ENCODE measurements around the gene KCNJ14.
"Not testable (repeated sequence)": the region's sequence is repeated elsewhere in the genome, so short reads cannot be mapped to it uniquely, and the experiment has no call there.

Gene KCNJ14

DNA sequence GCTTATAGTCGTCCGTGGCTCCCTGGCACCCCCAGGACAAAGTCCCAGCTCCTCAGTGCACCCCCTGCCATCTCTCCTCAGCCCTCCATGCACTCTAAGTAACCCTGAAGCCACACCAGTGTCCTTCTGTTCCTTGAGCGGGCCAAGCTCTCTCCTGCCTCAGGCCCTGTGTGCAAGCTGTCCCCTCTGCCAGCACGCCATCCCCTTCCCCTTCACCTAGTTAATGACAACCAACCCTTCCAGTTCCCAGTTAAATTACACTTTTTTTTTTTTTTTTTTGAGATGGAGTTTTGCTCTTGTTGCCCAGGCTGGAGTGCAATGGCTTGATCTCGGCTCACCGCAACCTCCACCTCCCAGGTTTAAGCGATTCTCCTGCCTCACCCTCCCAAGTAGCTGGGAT, 33.1 kb downstream of the KCNJ14 start:
- not testable (repeated sequence) for DNase-seq (ENCODE audit: low read depth)

- DNase-seq (ENCODE audit: low read depth): no peak
These were observed 34.3 kb downstream of the KCNJ14 start for GRCh38 chr19:48489608-48490216.

GRCh38 chr19:48490981-48491792, 35.8 kb downstream of the KCNJ14 start:
- DNase-seq (ENCODE audit: low read depth): no peak

- DNase-seq (ENCODE audit: low read depth): no peak
These were observed 36.4 kb downstream of the KCNJ14 start for GRCh38 chr19:48491793-48492123.

- DNase-seq (ENCODE audit: low read depth): peak; percentile 98
These were observed 37.7 kb downstream of the KCNJ14 start for GRCh38 chr19:48492925-48493717.

GRCh38 chr19:48493718-48494401, 38.5 kb downstream of the KCNJ14 start:
- DNase-seq (ENCODE audit: low read depth): no peak

DNA sequence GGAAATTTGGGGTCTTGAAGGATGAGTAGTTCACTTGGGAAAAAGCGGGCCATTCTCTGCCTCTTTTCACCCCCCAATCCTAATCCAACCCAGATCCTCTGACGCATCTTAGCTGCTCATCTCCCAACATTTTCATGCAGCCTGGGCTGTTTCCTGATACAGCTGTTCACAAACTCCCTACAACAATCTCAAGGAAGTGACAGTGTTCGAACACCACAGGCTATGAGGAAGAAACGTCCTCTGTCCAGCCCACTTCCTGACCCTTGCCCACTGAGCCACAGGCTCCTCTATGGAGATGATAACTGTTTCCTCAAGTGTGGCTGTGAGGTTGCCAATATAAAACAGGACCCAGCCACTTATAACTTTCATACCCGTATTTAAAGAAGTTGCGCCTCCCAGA, 40.0 kb downstream of the KCNJ14 start:
- DNase-seq (ENCODE audit: low read depth): no peak

DNA sequence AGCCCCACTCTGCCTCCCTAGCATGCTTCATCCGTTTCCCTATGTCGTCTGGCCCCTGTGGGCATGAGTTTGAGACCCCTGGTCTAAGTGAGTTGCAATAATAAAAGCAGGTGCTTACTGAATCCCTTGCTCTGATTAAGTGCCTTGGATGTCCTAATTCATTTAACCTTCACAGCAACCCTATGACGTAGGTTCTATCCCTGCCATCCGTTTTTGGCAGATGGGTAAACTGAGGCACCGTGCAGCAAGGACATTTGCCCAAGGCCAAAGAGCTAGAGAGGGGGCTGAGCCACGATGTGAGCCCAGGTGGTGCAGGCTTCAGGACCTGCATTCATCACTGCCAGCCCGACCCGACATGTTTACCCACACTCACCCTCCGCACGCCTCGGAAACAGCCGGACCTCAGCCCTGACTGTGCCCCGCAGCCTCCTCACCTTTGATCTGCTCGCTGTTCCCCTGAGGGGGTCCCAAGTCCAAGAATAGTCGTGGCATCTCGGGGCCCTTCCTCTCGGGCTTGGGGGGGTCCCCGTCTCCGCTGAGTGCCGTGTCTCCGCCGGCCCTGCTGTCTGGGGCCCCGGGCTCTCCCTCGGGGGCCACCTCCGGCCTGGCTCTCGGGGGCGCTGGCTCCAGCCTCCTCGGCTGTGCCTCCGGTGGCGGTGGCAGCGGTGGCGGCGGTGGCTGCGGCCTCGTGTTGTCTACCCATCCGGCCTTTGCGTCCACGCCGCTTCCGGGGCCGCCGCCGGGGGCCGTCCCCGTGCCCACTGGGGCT, 41.8 kb downstream of the KCNJ14 start:
- no peak for DNase-seq (ENCODE audit: low read depth)

- no peak for DNase-seq (ENCODE audit: low read depth)
These were observed 42.6 kb downstream of the KCNJ14 start for GRCh38 chr19:48497728-48498594.

DNA sequence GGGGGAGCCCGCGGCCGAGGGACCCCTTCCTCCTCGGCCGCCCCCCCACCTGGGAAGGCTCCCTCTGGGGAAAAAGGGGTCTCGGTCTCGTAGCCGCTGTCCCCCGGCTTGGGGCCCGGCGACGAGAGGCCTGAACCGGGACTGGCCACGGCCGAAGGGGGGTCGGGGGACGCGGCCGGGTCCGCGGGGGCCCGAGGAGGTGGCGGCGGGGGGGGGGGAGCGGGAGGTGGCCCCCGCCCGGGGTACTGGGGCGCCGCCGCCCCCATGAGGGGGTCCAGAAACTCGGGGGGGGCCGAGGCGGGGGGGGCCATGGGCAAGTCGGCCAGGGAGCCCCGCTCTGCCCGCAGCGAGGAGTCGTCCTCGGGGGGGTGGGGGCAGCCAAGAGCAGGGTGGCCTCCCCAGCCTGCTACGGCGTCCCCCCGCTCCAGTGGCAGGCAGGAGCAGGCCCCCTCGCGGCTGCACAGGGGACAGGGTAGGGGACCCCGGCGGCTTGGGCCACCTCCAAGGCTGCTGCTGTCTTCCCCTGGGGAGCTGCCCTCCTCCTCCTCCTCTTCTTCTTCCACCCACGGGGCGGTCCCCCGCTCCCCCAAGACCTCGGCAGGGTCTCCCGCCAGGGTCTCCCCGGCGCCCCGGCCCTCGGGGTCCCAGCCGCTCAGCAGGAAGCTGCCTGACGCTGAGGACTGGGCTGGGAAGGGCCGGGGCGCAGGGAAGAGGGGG, 43.4 kb downstream of the KCNJ14 start:
- no peak for DNase-seq (ENCODE audit: low read depth)

DNA sequence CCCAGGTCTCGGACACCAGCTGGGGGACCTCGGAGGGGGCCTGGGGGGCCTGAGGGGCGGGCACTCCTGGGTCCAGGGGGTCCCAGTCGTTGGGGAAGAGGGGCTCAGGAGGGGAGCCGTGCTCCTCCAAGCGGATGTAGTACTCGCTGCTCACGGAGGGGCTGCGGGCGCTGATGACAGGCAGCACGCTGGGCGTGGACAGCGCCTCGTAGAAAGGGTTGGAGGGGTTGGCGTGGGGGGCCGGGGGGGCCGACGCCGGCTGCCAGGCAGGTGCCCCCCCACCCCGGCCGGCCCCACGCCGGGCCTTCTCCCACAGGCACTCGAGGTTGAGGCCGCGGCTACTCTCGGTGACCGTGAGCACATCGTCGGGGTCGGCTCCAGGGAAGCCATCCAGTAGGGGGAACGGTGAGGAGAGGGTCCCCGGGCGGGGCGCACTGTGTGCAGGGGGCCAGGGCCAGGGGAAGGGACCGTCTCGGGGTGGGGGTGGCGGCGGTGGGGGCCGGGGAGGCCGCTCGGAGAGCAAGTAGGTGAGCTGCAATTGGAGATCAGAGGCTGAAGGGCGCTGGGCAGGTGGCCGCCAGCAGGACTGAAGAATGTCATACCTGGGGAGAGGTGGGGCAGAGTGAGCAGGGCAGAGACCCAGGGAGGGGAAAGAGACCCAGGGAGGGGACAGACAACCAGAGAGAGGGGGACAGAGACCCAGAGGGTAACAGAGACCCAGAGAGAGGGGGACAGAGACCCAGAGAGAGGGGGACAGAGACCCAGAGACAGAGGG, 44.1 kb downstream of the KCNJ14 start:
- no peak for DNase-seq (ENCODE audit: low read depth)

- no peak for DNase-seq (ENCODE audit: low read depth)
These were observed 45.6 kb downstream of the KCNJ14 start for GRCh38 chr19:48500830-48501493.

GRCh38 chr19:48501494-48502349, 46.3 kb downstream of the KCNJ14 start:
- DNase-seq (ENCODE audit: low read depth): no peak

GRCh38 chr19:48502350-48503018, 47.1 kb downstream of the KCNJ14 start:
- DNase-seq (ENCODE audit: low read depth): no peak

DNA sequence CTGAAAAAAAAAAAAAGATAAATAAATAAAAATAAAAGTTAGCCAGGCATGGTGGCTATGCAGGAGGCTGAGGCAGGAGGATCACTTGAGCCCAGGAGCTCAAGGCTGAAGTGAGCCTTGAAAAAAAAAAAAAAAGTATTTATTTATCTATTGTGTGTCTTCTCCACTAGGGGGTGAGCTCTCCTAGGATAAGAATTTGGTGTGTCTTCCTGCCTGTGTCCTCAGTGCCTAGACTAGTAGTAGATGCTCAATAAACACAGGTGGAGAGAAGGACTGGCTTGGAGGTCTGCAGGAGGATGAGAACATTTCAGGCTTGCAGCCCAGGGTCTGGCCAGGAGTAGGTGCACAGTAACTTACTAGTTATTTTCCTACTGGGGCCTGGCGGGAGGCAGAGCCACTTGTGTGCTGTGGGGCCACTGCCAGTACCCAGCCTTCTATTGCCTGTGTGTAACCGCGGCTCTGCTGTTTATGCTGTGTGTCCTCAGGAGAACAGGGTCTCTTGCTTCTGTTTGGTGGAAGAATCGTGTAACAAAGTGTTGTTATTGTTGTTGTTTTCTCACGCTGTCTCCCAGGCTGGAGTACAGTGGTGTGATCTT, 50.9 kb downstream of the KCNJ14 start:
- DNase-seq (ENCODE audit: low read depth): peak; percentile 39

DNA sequence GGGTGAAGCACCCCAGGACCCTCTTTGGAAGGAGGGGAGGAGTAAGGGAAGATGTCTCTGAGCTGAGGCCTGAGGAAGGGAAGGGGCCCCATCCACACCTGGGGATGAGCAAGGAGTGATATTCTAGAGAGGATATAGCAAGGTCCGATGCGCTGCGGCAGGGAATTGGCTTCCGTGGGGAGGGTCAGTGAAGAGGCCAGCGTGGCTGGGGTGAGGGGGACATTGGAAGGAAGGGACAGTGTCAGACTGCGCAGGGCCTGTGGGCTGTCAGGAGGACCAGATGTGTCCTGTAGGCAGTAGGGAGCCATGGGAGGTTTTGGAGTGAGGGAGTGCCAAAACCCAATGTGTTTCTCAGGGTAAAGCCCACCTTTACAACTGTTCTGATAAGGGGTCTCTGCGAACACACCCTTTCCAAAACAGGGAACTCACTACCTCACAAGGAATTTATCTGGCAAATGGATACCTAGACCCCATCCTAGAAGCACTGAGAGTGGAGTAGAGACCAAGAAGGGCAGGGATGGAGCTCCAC, 52.6 kb downstream of the KCNJ14 start:
- DNase-seq (ENCODE audit: low read depth): no peak
